ENCODE results near the gene BPNT1.

- TF ChIP-seq, protein P1, sequence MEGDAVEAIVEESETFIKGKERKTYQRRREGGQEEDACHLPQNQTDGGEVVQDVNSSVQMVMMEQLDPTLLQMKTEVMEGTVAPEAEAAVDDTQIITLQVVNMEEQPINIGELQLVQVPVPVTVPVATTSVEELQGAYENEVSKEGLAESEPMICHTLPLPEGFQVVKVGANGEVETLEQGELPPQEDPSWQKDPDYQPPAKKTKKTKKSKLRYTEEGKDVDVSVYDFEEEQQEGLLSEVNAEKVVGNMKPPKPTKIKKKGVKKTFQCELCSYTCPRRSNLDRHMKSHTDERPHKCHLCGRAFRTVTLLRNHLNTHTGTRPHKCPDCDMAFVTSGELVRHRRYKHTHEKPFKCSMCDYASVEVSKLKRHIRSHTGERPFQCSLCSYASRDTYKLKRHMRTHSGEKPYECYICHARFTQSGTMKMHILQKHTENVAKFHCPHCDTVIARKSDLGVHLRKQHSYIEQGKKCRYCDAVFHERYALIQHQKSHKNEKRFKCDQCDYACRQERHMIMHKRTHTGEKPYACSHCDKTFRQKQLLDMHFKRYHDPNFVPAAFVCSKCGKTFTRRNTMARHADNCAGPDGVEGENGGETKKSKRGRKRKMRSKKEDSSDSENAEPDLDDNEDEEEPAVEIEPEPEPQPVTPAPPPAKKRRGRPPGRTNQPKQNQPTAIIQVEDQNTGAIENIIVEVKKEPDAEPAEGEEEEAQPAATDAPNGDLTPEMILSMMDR (IDR thresholded peaks at IDR 0.05): no peak
- no peak for TF ChIP-seq POLR2A (IDR thresholded peaks at IDR 0.05)
These were observed 78.0 kb downstream of the BPNT1 start for GRCh38 chr1:220011620-220012019.

All from heart left ventricle (tissue), 13 donors.